GM23338 (cell line): ENCODE measurements around the gene RNF182. TPM values are rescaled to one million over a fixed set of nuclear protein-coding genes. Genes with fewer than 3 reads are reported as not detected.

ENCODE experiments used
- ATAC-seq: fragments of 200-7000 bp; cut with Tn5 transposase; 3 replicates; pipeline ENCODE4 v1.9.1; 2020
- DNase-seq: peaks from one replicate; pipeline ENCODE4 v3.0.0-alpha.2; 2015; ENCODE audit warnings: low spot score
- H2AFZ ChIP-seq: fragments of 200-600 bp; sonication (generic); 2 replicates; pipeline ENCODE4 v1.8.0; 2016; ENCODE audit warnings: antibody characterized with exemption, mild to moderate bottlenecking, moderate library complexity
- H3F3A ChIP-seq: fragments of 200-600 bp; sonication (generic); replicated peaks from 2 replicates; pipeline ENCODE4 v1.8.0; 2017; ENCODE audit warnings: antibody characterized with exemption, mixed run types, low read depth
- H3K27ac ChIP-seq: fragments of 200-600 bp; sonication (generic); 2 replicates; pipeline ENCODE4 v1.6.1; 2016; ENCODE audit warnings: low read depth
- H3K27me3 ChIP-seq: fragments of 200-600 bp; sonication (generic); 2 replicates; pipeline ENCODE4 v1.8.0; 2016; ENCODE audit warnings: mild to moderate bottlenecking, mixed run types, moderate library complexity; ENCODE audit not compliant: insufficient read depth
- H3K36me3 ChIP-seq: fragments of 200-600 bp; sonication (generic); 2 replicates; pipeline ENCODE4 v1.8.0; 2016; ENCODE audit warnings: mild to moderate bottlenecking; ENCODE audit not compliant: insufficient read depth
- H3K4me1 ChIP-seq: fragments of 200-600 bp; sonication (generic); 2 replicates; pipeline ENCODE4 v1.8.0; 2016; ENCODE audit warnings: mild to moderate bottlenecking, moderate library complexity; ENCODE audit not compliant: insufficient read depth
- H3K4me2 ChIP-seq: fragments of 200-600 bp; sonication (generic); 2 replicates; pipeline ENCODE4 v1.7.1; 2017; ENCODE audit warnings: mixed run types
- H3K4me3 ChIP-seq: fragments of 200-600 bp; sonication (generic); 2 replicates; pipeline ENCODE4 v1.6.1; 2016; ENCODE audit warnings: mixed run types
- H3K79me2 ChIP-seq: fragments of 200-600 bp; sonication (generic); replicated peaks from 2 replicates; pipeline ENCODE4 v1.8.0; 2017; ENCODE audit warnings: mild to moderate bottlenecking; ENCODE audit not compliant: insufficient read depth
- H3K9me2 ChIP-seq: fragments of 200-600 bp; sonication (generic); 2 replicates; pipeline ENCODE4 v1.8.0; 2017; ENCODE audit not compliant: insufficient read depth
- H4K20me1 ChIP-seq: fragments of 200-600 bp; sonication (generic); replicated peaks from 2 replicates; pipeline ENCODE4 v1.8.0; 2017; ENCODE audit warnings: mild to moderate bottlenecking; ENCODE audit not compliant: insufficient read depth
- H3K27ac Mint-ChIP-seq: 2 replicates; pipeline ENCODE4 v1.8.0; 2020; ENCODE audit warnings: inconsistent platforms, mild to moderate bottlenecking, moderate library complexity, mixed read lengths
- H3K27me3 Mint-ChIP-seq: 3 replicates; pipeline ENCODE4 v1.8.0; 2022; ENCODE audit warnings: low read depth, mild to moderate bottlenecking, moderate library complexity, mixed read lengths, inconsistent platforms; ENCODE audit not compliant: insufficient read depth, poor library complexity
- H3K36me3 Mint-ChIP-seq: 3 replicates; pipeline ENCODE4 v1.8.0; 2021; ENCODE audit warnings: low read depth, mild to moderate bottlenecking, inconsistent platforms, moderate library complexity, mixed read lengths
- H3K4me1 Mint-ChIP-seq: 3 replicates; pipeline ENCODE4 v1.8.0; 2020; ENCODE audit warnings: mild to moderate bottlenecking, inconsistent platforms, mixed read lengths
- H3K4me3 Mint-ChIP-seq: 3 replicates; pipeline ENCODE4 v1.8.0; 2021; ENCODE audit warnings: moderate library complexity, mild to moderate bottlenecking, inconsistent platforms, mixed read lengths
- H3K9me3 Mint-ChIP-seq: 3 replicates; pipeline ENCODE4 v1.8.0; 2020; ENCODE audit warnings: moderate library complexity, mild to moderate bottlenecking, inconsistent platforms, mixed read lengths
- CREB1 ChIP-seq: fragments of 250-450 bp; sonication (Bioruptor Pico); IDR thresholded peaks from 2 replicates; pipeline ENCODE4 v1.5.0; 2020; ENCODE audit warnings: low read depth, mild to moderate bottlenecking, moderate library complexity
- CTCF ChIP-seq, 2 experiments: fragments of 200-600 bp in 1 of 2; sonication (generic) in 1 of 2; conservative IDR thresholded peaks; 2 replicates each; pipeline versions ENCODE4 v1.5.1 to v1.6.1; 2016 to 2017; ENCODE audit warnings: antibody characterized with exemption in 2 of 2, low read depth in 2 of 2, mild to moderate bottlenecking in 2 of 2, moderate library complexity in 1 of 2
- ETS1 ChIP-seq: IDR thresholded peaks from 2 replicates; pipeline ENCODE4 v1.6.1; 2016; ENCODE audit warnings: antibody characterized with exemption
- EZH2 ChIP-seq: fragments of 200-600 bp; sonication (generic); IDR thresholded peaks from one replicate; pipeline ENCODE4 v1.8.0; 2017; ENCODE audit warnings: antibody characterized with exemption, mild to moderate bottlenecking, low read depth; ENCODE audit not compliant: unreplicated experiment
- EZH2phosphoT487 ChIP-seq: fragments of 200-600 bp; sonication (generic); IDR thresholded peaks from one replicate; pipeline ENCODE4 v1.8.1; 2018; ENCODE audit warnings: antibody characterized with exemption; ENCODE audit not compliant: unreplicated experiment
- JUNB ChIP-seq: IDR thresholded peaks from one replicate; pipeline ENCODE4 v1.6.1; 2016; ENCODE audit warnings: antibody characterized with exemption; ENCODE audit not compliant: unreplicated experiment
- POLR2AphosphoS5 ChIP-seq: IDR thresholded peaks from 2 replicates; pipeline ENCODE4 v1.6.1; 2016; ENCODE audit warnings: antibody characterized with exemption, low read depth
- ZNF114 ChIP-seq: fragments of 250-450 bp; sonication (Bioruptor Pico); IDR thresholded peaks from 2 replicates; pipeline ENCODE4 v1.5.0; 2020; ENCODE audit warnings: mild to moderate bottlenecking, moderate library complexity
- ZNF462 ChIP-seq: fragments of 250-450 bp; sonication (Bioruptor Pico); IDR thresholded peaks from 2 replicates; pipeline ENCODE4 v1.5.0; 2020; ENCODE audit warnings: mild to moderate bottlenecking, moderate library complexity
- polyA plus RNA-seq: library from polyadenylated mRNA; unstranded; fragments of >200 nt; fragmentation: Nextera tagmentation; extraction: Ambion mirVana; gene quantifications from 2 replicates; pipeline ENCODE4 v1.2.1, GENCODE V29; 2016
- total RNA-seq: library from RNA; depleted of rRNA; stranded (reverse); fragments of >200 nt; shearing (Covaris generic); gene quantifications from 2 replicates; pipeline ENCODE4 v1.2.3, GENCODE V29; 2014

The RNF182 gene
- total and polyA plus RNA-seq, 2 experiments from 2014 or later = 3.2 to 9.8 TPM

- no peaks in the 10 kb centered on the region for H3K79me2 ChIP-seq
- no peaks in the 10 kb centered on the region for H3K27me3 ChIP-seq
- H3K4me1 ChIP-seq = peaks cover 11% of the 10 kb centered on the region; the same call in 1 of the 2 replicates
- no peak overlapping the region for H3K27ac ChIP-seq
- no peak for DNase-seq
- peaks cover 3% of the 10 kb centered on the region for H3K27me3 Mint-ChIP-seq
- no peak overlapping the region for H3K27ac Mint-ChIP-seq
- H3K36me3 Mint-ChIP-seq = no peaks in the 10 kb centered on the region
- H3K9me2 ChIP-seq = no peaks in the 10 kb centered on the region; the same call in 1 of the 2 replicates
- no peak overlapping the region for H3K4me3 Mint-ChIP-seq
- H3K36me3 ChIP-seq = no peaks in the 10 kb centered on the region
- TF ChIP-seq POLR2AphosphoS5 = no peak
- no peak for TF ChIP-seq CREB1
- no peak for TF ChIP-seq EZH2
- no peak for TF ChIP-seq JUNB
- TF ChIP-seq CTCF (conservative IDR thresholded peaks at IDR 0.05; ENCODE audit: low read depth in 2 of 2) = no peak
- TF ChIP-seq ETS1 = no peak
- no peaks in the 10 kb centered on the region for H4K20me1 ChIP-seq
- no peak overlapping the region for H3K4me3 ChIP-seq
- H2AFZ ChIP-seq = no peak overlapping the region
- peaks cover 16% of the 10 kb centered on the region for H3K4me1 Mint-ChIP-seq
- H3K9me3 Mint-ChIP-seq = no peaks in the 10 kb centered on the region
- no peak for ATAC-seq
- no peak overlapping the region for H3K4me2 ChIP-seq
- no peaks in the 10 kb centered on the region for H3F3A ChIP-seq
Measured at GRCh38 chr6:13917141-13917540, 7.6 kb upstream of the RNF182 start.

- ATAC-seq = no peak
- H3K36me3 Mint-ChIP-seq = no peaks in the 10 kb centered on the region
- Histone ChIP-seq H3K27me3 (peaks cover 15% of the 10 kb centered on the region), H3F3A (no peaks in the 10 kb centered on the region), H3K27ac (no peak overlapping the region), H2AFZ (no peak overlapping the region), H3K4me2 (no peak overlapping the region), H3K4me3 (no peak overlapping the region), H3K4me1 (peaks cover 11% of the 10 kb centered on the region; the same call in 1 of the 2 replicates), H3K79me2 (no peaks in the 10 kb centered on the region), H3K36me3 (no peaks in the 10 kb centered on the region), H3K9me2 (no peaks in the 10 kb centered on the region; the same call in 1 of the 2 replicates), H4K20me1 (no peaks in the 10 kb centered on the region)
- peaks cover 21% of the 10 kb centered on the region for H3K4me1 Mint-ChIP-seq
- H3K9me3 Mint-ChIP-seq = no peaks in the 10 kb centered on the region
- H3K27ac Mint-ChIP-seq = no peak overlapping the region
- no peak overlapping the region for H3K4me3 Mint-ChIP-seq
- H3K27me3 Mint-ChIP-seq = peaks cover 6% of the 10 kb centered on the region
- no peak for DNase-seq
- no peak for TF ChIP-seq ZNF114 (CRISPR knock-in tag)
- TF ChIP-seq POLR2AphosphoS5 = no peak
- TF ChIP-seq EZH2 = no peak
- TF ChIP-seq ETS1 = no peak
- TF ChIP-seq EZH2phosphoT487 = no peak
- TF ChIP-seq JUNB = no peak
- no peak for TF ChIP-seq CREB1
- TF ChIP-seq ZNF462 = no peak
Measured at GRCh38 chr6:13918686-13919250, 6.0 kb upstream of the RNF182 start.
